Activated B cell treated with CpG ODN at 0.5 μM for 24 hours (primary cell): ENCODE results near the gene TEAD4. TPM values are rescaled to one million over a fixed set of nuclear protein-coding genes. Genes with fewer than 3 reads are reported as not detected.

ENCODE experiments used
- ATAC-seq: fragments of 200-7000 bp; cut with Tn5 transposase; one replicate; pipeline ENCODE4 v1.10.0; 2021; ENCODE audit warnings: low read depth, mild to moderate bottlenecking, moderate library complexity
- CTCF ChIA-PET: fragments of 350-600 bp; sonication (Branson Sonifier 250); formaldehyde crosslinking; loops from one replicate; lab custom pipeline; 2021; ENCODE audit warnings: antibody characterized with exemption; lab: Charles Lee
- POLR2A ChIA-PET: fragments of 350-600 bp; sonication (Branson Sonifier 250); formaldehyde crosslinking; loops from one replicate; lab custom pipeline; 2021; ENCODE audit warnings: antibody characterized with exemption; lab: Charles Lee
- DNase-seq: peaks from one replicate; pipeline ENCODE4 v3.0.0; 2022
- H3K27ac Mint-ChIP-seq: one replicate; pipeline ENCODE4 v1.8.0; 2020; ENCODE audit warnings: mixed read lengths
- H3K27me3 Mint-ChIP-seq: one replicate; pipeline ENCODE4 v1.8.0; 2021; ENCODE audit warnings: mixed read lengths
- H3K36me3 Mint-ChIP-seq: one replicate; pipeline ENCODE4 v1.8.0; 2021; ENCODE audit warnings: low read depth, mixed read lengths
- H3K4me1 Mint-ChIP-seq: one replicate; pipeline ENCODE4 v1.8.0; 2021; ENCODE audit warnings: mixed read lengths
- H3K4me3 Mint-ChIP-seq: one replicate; pipeline ENCODE4 v1.8.0; 2020; ENCODE audit warnings: mild to moderate bottlenecking, mixed read lengths
- H3K9me3 Mint-ChIP-seq: one replicate; pipeline ENCODE4 v1.8.0; 2020; ENCODE audit warnings: mixed read lengths
- CTCF ChIP-seq: fragments of 200-600 bp; IDR thresholded peaks from one replicate; pipeline ENCODE4 v1.8.0; 2022; ENCODE audit warnings: antibody characterized with exemption, mild to moderate bottlenecking
- intact Hi-C: fragments of 100-400 bp; cut with micrococcal nuclease; formaldehyde crosslinking; loops from one replicate; pipeline ENCODE4 v1.15.1; 2024
- total RNA-seq: library from RNA; stranded (reverse); gene quantifications from 2 replicates; pipeline ENCODE4 v1.2.3, GENCODE V29; 2022

Gene TEAD4
- total RNA-seq, 1 donor from 2014 or later, result not detected

GRCh38 chr12:3073438-3074250, 114.4 kb downstream of the TEAD4 start:
- peak; percentile 82 for TF ChIP-seq CTCF
- intact Hi-C loops, result loop anchor here (1.0 to 10.0 kb wide), 5 partner anchors 31 to 681 kb away; partner anchors contain the start of gene CRACR2A
- H3K4me1 Mint-ChIP-seq, result peaks cover 12% of the 10 kb centered on the region
- DNase-seq (peak; percentile 69), ATAC-seq (peak; percentile 55)
- peaks cover 16% of the 10 kb centered on the region for H3K27me3 Mint-ChIP-seq
- H3K27ac Mint-ChIP-seq, result no peak overlapping the region
- H3K9me3 Mint-ChIP-seq, result no peaks in the 10 kb centered on the region
- peak overlapping the region; percentile 32 for H3K4me3 Mint-ChIP-seq
- H3K36me3 Mint-ChIP-seq, result no peaks in the 10 kb centered on the region
- ChIA-PET CTCF (interaction anchor here (0.8 to 2.2 kb wide), 12 partner anchors 9 to 207 kb away, joined by 3 to 23 read pairs (median 4); no protein-coding TSS in a partner anchor), POLR2A (no interaction called here)

GRCh38 chr12:3075315-3075714, 116.1 kb downstream of the TEAD4 start:
- peak overlapping the region; percentile 62 for H3K4me3 Mint-ChIP-seq
- ChIA-PET POLR2A (no interaction called here), CTCF (interaction anchor here (1.2 kb wide), 1 partner anchor 200 kb away, joined by 3 read pairs; no protein-coding TSS in a partner anchor)
- DNase-seq (no peak), ATAC-seq (no peak)
- peaks cover 14% of the 10 kb centered on the region for H3K27me3 Mint-ChIP-seq
- no peak overlapping the region for H3K27ac Mint-ChIP-seq
- H3K36me3 Mint-ChIP-seq, result no peaks in the 10 kb centered on the region
- intact Hi-C loops, result loop anchor here (10.0 kb wide), 1 partner anchor 679 kb away; the partner anchor contains the start of gene CRACR2A
- no peak for TF ChIP-seq CTCF
- peaks cover 12% of the 10 kb centered on the region for H3K4me1 Mint-ChIP-seq
- no peaks in the 10 kb centered on the region for H3K9me3 Mint-ChIP-seq

GRCh38 chr12:3076730-3077571, 117.8 kb downstream of the TEAD4 start, which contains the start of gene TSPAN9:
TSS of gene TSPAN9 (plus strand) at chr12:3077379. CDS start at chr12:3201194, 123,815 bp downstream.
- CTCF ChIA-PET, result no interaction called here
- POLR2A ChIA-PET, result no interaction called here

GRCh38 chr12:3077572-3078081, 118.4 kb downstream of the TEAD4 start:
- TF ChIP-seq CTCF, result no peak
- ATAC-seq, result no peak
- peaks cover 12% of the 10 kb centered on the region for H3K4me1 Mint-ChIP-seq
- peak overlapping the region; percentile 75 for H3K4me3 Mint-ChIP-seq
- intact Hi-C loops, result loop anchor here (2.0 to 10.0 kb wide), 2 partner anchors 677 to 1243 kb away; partner anchors contain the start of genes CRACR2A and TIGAR
- POLR2A ChIA-PET, result no interaction called here
- no peak for DNase-seq
- H3K36me3 Mint-ChIP-seq, result no peaks in the 10 kb centered on the region
- no peaks in the 10 kb centered on the region for H3K9me3 Mint-ChIP-seq
- peaks cover 14% of the 10 kb centered on the region for H3K27me3 Mint-ChIP-seq
- no peak overlapping the region for H3K27ac Mint-ChIP-seq
- CTCF ChIA-PET, result no interaction called here

More at GRCh38 chr12:3076730-3077571, 117.8 kb downstream of the TEAD4 start, which contains the start of gene TSPAN9:
- H3K9me3 Mint-ChIP-seq, result no peaks in the 10 kb centered on the region
- H3K36me3 Mint-ChIP-seq, result no peaks in the 10 kb centered on the region
- H3K27ac Mint-ChIP-seq, result no peak within 1 kb of the TSS
- ATAC-seq (peak; percentile 90), DNase-seq (peak; percentile 75)
- TF ChIP-seq CTCF, result no peak
- intact Hi-C loops, result loop anchor here (2.0 to 10.0 kb wide), 2 partner anchors 678 to 1244 kb away; partner anchors contain the start of genes CRACR2A and TIGAR
- peak within 1 kb of the TSS; percentile 78 for H3K4me3 Mint-ChIP-seq
- H3K27me3 Mint-ChIP-seq, result peaks cover 14% of the 10 kb centered on the region
- peaks cover 12% of the 10 kb centered on the region for H3K4me1 Mint-ChIP-seq
